ENCODE measurements around the gene RCBTB1.

The RCBTB1 gene

GRCh38 chr13:49559006-49559405, 26.4 kb downstream of the RCBTB1 start:
- no peak for DNase-seq (ENCODE audit: low spot score)

GRCh38 chr13:49554387-49554786, 31.0 kb downstream of the RCBTB1 start:
- DNase-seq (ENCODE audit: low spot score), result no peak

GRCh38 chr13:49553888-49554287, 31.5 kb downstream of the RCBTB1 start:
- DNase-seq (ENCODE audit: low spot score), result no peak

DNA sequence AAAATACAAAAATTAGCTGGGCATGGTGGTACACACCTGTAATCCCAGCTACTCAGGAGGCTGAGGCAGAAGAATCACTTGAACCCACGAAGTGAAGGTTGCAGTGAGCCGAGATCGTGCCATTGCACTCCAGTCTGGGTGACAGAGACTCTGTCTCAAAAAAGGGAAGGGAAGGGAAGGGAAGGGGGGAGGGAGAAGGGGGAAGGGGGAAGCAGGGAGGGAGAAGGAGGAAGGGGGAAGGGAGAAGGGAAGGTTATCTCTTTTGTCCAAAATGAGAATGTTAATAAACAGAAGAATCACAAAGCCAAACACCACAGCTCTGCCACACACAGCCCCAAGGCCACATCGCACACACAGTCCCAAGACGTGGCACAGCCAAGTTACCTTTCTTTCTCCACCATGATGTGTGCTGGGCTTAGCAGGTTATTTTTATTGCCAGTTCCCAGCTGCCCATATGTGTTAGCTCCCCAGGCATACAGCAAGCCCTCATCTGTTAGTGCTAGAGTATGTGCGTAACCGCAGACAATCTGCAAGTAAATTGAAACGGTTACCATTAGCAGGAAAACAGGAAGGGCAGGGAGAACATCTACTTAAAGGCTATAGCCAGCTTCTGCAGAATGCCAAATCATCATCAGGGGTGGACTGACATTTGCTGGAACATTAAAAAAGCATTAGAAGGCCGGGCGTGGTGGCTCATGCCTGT, 34.3 kb downstream of the RCBTB1 start:
- no peak for DNase-seq (ENCODE audit: low spot score)

GRCh38 chr13:49549289-49549688, 36.1 kb downstream of the RCBTB1 start:
- DNase-seq (ENCODE audit: low spot score), result no peak

DNA sequence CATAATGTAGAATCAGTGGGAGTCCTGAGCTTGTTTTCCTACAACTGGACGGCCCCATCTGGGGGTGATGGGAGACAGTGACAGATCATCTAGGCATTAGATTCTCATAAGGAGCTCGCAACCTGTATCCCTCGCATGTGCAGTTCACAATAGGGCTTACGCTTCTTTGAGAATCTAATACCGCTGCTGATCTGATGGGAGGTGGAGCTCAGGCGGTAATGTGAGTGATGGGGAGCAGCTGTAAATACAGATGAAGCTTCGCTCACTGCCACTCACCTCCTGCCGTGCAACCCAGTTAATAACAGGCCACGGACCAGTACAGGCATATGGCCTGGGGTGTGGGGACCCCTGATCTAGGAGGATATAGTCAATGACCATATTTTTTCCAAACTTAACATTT, 38.8 kb downstream of the RCBTB1 start:
- no peak for DNase-seq (ENCODE audit: low spot score)

- no peak for DNase-seq (ENCODE audit: low spot score)
These were observed 39.7 kb downstream of the RCBTB1 start for GRCh38 chr13:49545661-49546060.

GRCh38 chr13:49543656-49544055, 41.7 kb downstream of the RCBTB1 start:
- DNase-seq (ENCODE audit: low spot score), result no peak

- no peak for DNase-seq (ENCODE audit: low spot score)
These were observed 44.8 kb downstream of the RCBTB1 start for GRCh38 chr13:49540552-49540951.

DNA sequence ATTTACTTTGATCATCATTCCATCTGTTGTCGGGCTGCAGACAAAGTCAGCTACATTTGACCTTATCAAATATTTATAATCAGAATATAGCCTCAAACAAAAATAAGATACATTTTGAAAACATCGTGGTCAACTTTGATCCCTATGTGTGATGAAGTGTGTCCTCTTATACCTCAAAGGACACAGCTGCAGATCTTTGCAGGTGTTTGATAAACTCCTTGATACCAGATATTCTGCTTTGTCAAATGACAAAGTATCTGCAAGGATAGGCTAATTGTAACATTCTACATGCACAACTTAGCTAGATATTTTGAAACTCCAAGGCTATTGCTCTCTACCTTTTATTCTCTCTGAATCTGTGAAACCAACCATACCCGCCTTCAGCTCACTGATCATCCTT, 45.6 kb downstream of the RCBTB1 start:
- DNase-seq (ENCODE audit: low spot score), result no peak

DNA sequence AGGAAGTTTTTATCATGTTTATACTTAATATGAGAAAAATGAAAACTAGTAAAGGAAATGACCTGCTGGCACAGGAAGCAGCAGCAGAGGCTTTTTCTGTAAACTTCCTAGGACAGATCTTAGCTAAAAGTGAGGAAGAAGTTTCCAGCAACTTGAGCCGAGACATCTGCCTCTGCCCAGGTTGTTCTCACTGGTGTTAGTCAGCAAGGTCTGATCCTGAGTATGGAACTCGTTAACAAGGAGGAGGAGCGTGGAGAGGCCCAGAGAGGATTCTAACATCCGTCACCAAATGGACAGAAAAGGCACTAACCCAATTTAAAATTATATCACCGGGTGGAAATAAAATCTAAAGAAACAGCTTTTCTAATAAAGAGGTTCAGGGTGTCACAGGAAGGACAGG, 46.0 kb downstream of the RCBTB1 start:
- DNase-seq (ENCODE audit: low spot score), result no peak

GRCh38 chr13:49538404-49538803, 47.0 kb downstream of the RCBTB1 start:
- DNase-seq (ENCODE audit: low spot score), result no peak

- DNase-seq (ENCODE audit: low spot score), result no peak
These were observed 49.0 kb downstream of the RCBTB1 start for GRCh38 chr13:49536144-49536873.

DNA sequence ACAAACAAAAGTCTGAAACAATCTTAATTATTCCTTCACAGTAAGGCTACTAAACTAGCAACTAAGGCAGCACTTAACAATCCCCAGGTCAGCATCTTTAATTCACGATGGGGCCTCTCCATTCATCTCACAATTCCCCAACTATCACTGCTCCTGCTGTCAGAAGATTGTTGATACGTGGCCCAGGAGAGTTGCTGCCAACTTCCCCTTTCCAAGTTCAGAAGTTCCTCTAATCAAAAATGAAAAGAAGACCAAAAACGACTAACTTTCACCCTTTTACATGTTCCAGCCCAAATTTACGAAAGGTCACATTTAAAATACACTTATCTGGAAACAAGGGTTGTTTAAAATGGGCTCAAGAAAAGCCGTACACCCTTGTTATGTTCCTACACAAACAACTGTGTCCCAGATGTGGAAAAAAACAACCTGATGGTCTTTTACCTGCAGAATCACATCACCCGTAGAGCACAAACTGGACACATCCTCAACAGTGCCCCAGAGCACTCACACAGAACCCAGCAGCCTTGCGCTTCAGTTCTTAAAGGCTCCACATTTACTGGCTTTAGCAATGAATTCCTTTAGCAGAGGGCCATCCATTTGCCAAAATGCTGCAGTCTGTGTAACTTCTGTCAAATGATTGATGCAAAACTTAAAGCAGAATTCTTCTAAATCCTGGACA, 51.6 kb downstream of the RCBTB1 start:
- DNase-seq (ENCODE audit: low spot score), result no peak

- no peak for DNase-seq (ENCODE audit: low spot score)
These were observed 52.3 kb downstream of the RCBTB1 start for GRCh38 chr13:49533011-49533410.

GRCh38 chr13:49532593-49532992, 52.8 kb downstream of the RCBTB1 start:
- no peak for DNase-seq (ENCODE audit: low spot score)

DNA sequence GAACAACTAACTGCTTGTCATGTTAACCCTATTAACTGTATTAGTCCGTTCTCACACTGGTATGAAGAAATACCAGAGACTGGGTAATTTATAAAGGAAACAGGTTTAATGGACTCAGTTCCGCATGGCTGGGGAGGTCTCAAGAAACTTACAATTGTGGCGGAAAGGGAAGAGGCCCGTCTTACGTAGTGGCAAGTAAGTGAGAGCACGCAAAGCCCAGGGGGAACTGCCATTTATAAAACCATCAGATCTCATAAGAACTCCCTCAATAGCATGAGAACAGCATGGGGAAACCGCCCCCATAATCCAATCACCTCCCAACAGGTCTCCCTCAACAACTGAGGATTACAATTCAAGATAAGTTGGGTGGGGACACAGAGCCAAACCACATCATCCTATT, 54.9 kb downstream of the RCBTB1 start:
- no peak for DNase-seq (ENCODE audit: low spot score)

GRCh38 chr13:49528161-49528560, 57.2 kb downstream of the RCBTB1 start:
- no peak for DNase-seq (ENCODE audit: low spot score)

GRCh38 chr13:49527123-49527522, 58.2 kb downstream of the RCBTB1 start:
- DNase-seq (ENCODE audit: low spot score), result no peak

- no peak for DNase-seq (ENCODE audit: low spot score)
These were observed 60.4 kb downstream of the RCBTB1 start for GRCh38 chr13:49524740-49525501.

DNA sequence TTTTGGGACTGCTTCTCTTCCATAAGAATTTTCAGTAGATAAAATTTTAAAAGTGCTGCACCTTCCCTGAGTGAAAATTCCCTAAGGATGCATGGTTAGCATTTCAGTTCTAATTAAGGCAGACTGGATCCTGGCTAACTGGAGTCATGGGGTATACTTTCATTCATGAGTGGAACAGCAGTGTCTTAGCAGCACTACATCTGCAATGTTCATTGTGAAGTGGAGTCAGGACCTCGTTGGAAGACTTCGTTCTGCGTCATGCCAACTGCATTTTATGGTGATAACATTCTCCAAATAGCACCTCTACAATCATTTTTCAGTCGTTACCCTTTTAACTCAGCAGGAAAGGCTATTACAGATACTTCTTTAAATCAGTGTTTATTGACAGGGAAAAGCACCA, 64.1 kb downstream of the RCBTB1 start:
- DNase-seq (ENCODE audit: low spot score), result no peak

DNA sequence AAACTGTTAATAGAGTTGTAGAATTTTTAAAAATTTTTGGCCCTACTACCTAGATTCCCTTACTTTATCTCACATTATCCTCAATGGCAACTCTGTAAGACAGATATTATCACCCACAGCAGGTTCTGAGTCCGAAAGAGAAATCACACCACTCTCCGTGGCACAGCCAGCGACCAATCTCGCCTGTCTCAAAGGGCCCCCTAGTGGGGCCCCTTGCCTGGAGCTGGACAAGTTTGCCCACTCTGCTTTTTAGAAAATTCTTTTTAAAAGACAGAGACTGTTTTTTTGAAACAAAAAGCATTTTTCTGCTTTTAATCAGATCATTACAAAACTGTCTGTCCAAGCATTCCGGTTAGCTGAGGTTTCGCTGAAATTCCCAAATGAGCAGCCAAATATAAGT, 67.9 kb downstream of the RCBTB1 start:
- no peak for DNase-seq (ENCODE audit: low spot score)

- DNase-seq (ENCODE audit: low spot score), result no peak
These were observed 68.9 kb downstream of the RCBTB1 start for GRCh38 chr13:49516467-49516866.
